Panc1 (cell line): Measurements from ENCODE around the gene SLC43A1. TPM values are rescaled to one million over a fixed set of nuclear protein-coding genes. Genes with fewer than 3 reads are reported as not detected.

ENCODE experiments used
- ATAC-seq: fragments of 200-7000 bp; cut with Tn5 transposase; 2 replicates; pipeline ENCODE4 v1.9.1; 2020; ENCODE audit warnings: mild to moderate bottlenecking, moderate library complexity
- BruUV-seq: library from RNA; stranded (reverse); fragments of 400-500 nt; replicated peaks from 2 replicates; lab custom pipeline; 2021; lab: Mats Ljungman, UMichigan
- CTCF ChIA-PET: fragments of 300-600 bp; sonication (Branson Sonifier 250); formaldehyde crosslinking; loops from one replicate; lab custom pipeline; 2022; ENCODE audit warnings: antibody characterized with exemption; lab: Charles Lee
- POLR2A ChIA-PET: fragments of 300-600 bp; sonication (Branson Sonifier 250); formaldehyde crosslinking; loops from one replicate; lab custom pipeline; 2022; ENCODE audit warnings: antibody characterized with exemption; lab: Charles Lee
- DNase-seq: peaks from one replicate; pipeline ENCODE4 v3.0.0-alpha.2; 2010; ENCODE audit warnings: low read depth, low spot score
- H3K27ac ChIP-seq: 2 replicates; pipeline ENCODE4 v1.5.1; 2011; ENCODE audit warnings: mild to moderate bottlenecking, low read length, inconsistent platforms
- H3K27me3 ChIP-seq: fragments of 200-500 bp; sonication (Bioruptor generic); 2 replicates; pipeline ENCODE4 v1.6.0; 2014; ENCODE audit warnings: low read length, inconsistent platforms; ENCODE audit not compliant: control insufficient read depth, insufficient read depth
- H3K36me3 ChIP-seq: fragments of 200-500 bp; sonication (Bioruptor generic); 2 replicates; pipeline ENCODE4 v1.5.1; 2014; ENCODE audit warnings: inconsistent platforms, mild to moderate bottlenecking, low read length, moderate library complexity; ENCODE audit not compliant: control insufficient read depth, insufficient read depth
- H3K4me1 ChIP-seq: 2 replicates; pipeline ENCODE4 v1.5.1; 2011; ENCODE audit warnings: inconsistent platforms, mild to moderate bottlenecking, low read length, moderate library complexity; ENCODE audit not compliant: control insufficient read depth, insufficient read depth
- H3K4me3 ChIP-seq, 2 experiments: 2 replicates each; pipeline ENCODE4 v1.5.1; 2011 to 2012; ENCODE audit warnings: low read depth in 2 of 2, low read length in 2 of 2, mild to moderate bottlenecking in 2 of 2, inconsistent platforms in 1 of 2, moderate library complexity in 1 of 2
- H3K9me3 ChIP-seq: fragments of 200-500 bp; sonication (Bioruptor generic); 2 replicates; pipeline ENCODE4 v1.5.1; 2014; ENCODE audit warnings: low read depth, mild to moderate bottlenecking, inconsistent platforms, low read length, moderate library complexity; ENCODE audit not compliant: control insufficient read depth, insufficient read depth
- POLR2AphosphoS5 ChIP-seq: IDR thresholded peaks from 2 replicates; pipeline ENCODE4 v1.6.1; 2012; ENCODE audit warnings: mild to moderate bottlenecking, low read depth, low read length, moderate library complexity
- SIN3A ChIP-seq: IDR thresholded peaks from 2 replicates; pipeline ENCODE4 v1.6.1; 2012; ENCODE audit warnings: low read depth, mild to moderate bottlenecking, low read length, moderate library complexity, borderline replicate concordance; ENCODE audit not compliant: insufficient read depth
- TCF7L2 ChIP-seq: IDR thresholded peaks from 2 replicates; pipeline ENCODE4 v1.6.1; 2011; ENCODE audit warnings: mild to moderate bottlenecking, low read depth, low read length, inconsistent platforms
- in situ Hi-C: cut with HindIII; loops from 2 replicates; pipeline ENCODE4 v1.10.0; 2016; ENCODE audit warnings: low sequenced_read_pairs, low pct_unique_long_range_greater_than_20kb
- intact Hi-C: fragments of 100-400 bp; cut with micrococcal nuclease; formaldehyde crosslinking; loops from one replicate; pipeline ENCODE4 v1.10.0; 2022; ENCODE audit not compliant: unreplicated experiment
- total RNA-seq: library from RNA; stranded (reverse); gene quantifications from one replicate; pipeline ENCODE4 v1.2.1, GENCODE V29; 2021; ENCODE audit not compliant: unreplicated experiment
- TF ChIP-seq, protein P1 (sequence below): fragments of 450-650 bp; IDR thresholded peaks from 2 replicates; pipeline ENCODE4 v1.5.1; 2017; ENCODE audit warnings: mild to moderate bottlenecking
- TF ChIP-seq, protein P2 (sequence below), 2 experiments: IDR thresholded peaks; 2 replicates each; pipeline ENCODE4 v1.6.1; 2011 to 2012; ENCODE audit warnings: low read depth in 2 of 2, control low read depth in 1 of 2, low read length in 1 of 2, mild to moderate bottlenecking in 1 of 2, moderate library complexity in 1 of 2; ENCODE audit not compliant: insufficient read depth in 1 of 2

SLC43A1 gene
- total RNA-seq, 1 experiment from 2014 or later: 2.0 TPM

DNA sequence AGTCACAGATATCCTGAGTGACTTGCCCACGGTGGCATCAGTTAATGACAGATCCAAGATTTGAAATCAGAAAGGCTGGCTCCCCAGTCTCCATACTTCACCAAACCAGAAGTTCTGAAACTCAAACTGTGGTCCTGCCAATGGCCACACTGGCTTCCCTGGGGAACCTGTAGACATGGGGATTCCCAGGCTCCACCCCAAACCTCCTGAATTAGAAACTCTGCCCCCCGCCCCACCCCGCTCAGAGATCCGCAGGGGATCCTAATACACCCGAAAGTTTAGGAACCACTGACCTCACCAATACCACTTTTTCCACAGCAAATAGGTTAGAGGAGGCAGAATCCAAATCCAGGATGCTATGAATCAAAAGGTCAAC lies 39.8 kb downstream of the SLC43A1 start:
- in situ Hi-C loops (no loop called here), intact Hi-C loops (no loop called here)
- no peaks in the 10 kb centered on the region for H3K9me3 ChIP-seq
- H3K36me3 ChIP-seq: no peaks in the 10 kb centered on the region
- no peaks in the 10 kb centered on the region; the same call in 1 of the 2 replicates for H3K4me1 ChIP-seq
- DNase-seq: no peak
- ChIA-PET POLR2A (no interaction called here), CTCF (interaction anchor here (0.7 to 1.0 kb wide), 2 partner anchors 10 to 16 kb away, joined by 5 to 7 read pairs; no protein-coding TSS in a partner anchor)
- no peak for ATAC-seq
- peaks cover 15% of the 10 kb centered on the region for H3K27me3 ChIP-seq
- no peak overlapping the region for H3K4me3 ChIP-seq
- BruUV-seq: no TSS peak
- H3K27ac ChIP-seq: no peak overlapping the region
- TF ChIP-seq POLR2AphosphoS5: no peak
- TF ChIP-seq, protein P1, sequence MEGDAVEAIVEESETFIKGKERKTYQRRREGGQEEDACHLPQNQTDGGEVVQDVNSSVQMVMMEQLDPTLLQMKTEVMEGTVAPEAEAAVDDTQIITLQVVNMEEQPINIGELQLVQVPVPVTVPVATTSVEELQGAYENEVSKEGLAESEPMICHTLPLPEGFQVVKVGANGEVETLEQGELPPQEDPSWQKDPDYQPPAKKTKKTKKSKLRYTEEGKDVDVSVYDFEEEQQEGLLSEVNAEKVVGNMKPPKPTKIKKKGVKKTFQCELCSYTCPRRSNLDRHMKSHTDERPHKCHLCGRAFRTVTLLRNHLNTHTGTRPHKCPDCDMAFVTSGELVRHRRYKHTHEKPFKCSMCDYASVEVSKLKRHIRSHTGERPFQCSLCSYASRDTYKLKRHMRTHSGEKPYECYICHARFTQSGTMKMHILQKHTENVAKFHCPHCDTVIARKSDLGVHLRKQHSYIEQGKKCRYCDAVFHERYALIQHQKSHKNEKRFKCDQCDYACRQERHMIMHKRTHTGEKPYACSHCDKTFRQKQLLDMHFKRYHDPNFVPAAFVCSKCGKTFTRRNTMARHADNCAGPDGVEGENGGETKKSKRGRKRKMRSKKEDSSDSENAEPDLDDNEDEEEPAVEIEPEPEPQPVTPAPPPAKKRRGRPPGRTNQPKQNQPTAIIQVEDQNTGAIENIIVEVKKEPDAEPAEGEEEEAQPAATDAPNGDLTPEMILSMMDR: no peak
- TF ChIP-seq TCF7L2: no peak
- no peak for TF ChIP-seq SIN3A

DNA sequence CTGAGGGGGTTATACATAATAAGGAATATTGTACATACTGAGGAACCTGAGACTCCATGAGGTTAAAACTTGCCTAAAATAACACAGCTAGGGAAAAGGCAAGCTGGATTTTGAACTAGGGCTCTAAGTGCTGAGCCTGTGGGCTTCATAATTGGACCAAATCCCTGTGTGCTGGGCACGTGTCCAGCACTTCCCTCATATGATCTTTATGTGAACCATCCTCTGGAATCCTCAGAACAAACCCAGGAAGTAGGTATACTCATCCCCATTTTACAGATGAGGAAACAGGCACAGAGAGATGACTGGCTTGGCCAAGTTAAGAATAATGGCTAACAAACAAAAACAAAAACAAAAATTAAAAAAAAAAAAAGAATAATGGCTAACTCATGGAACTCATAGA lies 40.3 kb downstream of the SLC43A1 start:
- H3K4me1 ChIP-seq: no peaks in the 10 kb centered on the region; the same call in 1 of the 2 replicates
- no peak overlapping the region for H3K27ac ChIP-seq
- TF ChIP-seq, protein P1: no peak
- TF ChIP-seq SIN3A (no peak), POLR2AphosphoS5 (no peak), TCF7L2 (no peak)
- TF ChIP-seq, protein P2, sequence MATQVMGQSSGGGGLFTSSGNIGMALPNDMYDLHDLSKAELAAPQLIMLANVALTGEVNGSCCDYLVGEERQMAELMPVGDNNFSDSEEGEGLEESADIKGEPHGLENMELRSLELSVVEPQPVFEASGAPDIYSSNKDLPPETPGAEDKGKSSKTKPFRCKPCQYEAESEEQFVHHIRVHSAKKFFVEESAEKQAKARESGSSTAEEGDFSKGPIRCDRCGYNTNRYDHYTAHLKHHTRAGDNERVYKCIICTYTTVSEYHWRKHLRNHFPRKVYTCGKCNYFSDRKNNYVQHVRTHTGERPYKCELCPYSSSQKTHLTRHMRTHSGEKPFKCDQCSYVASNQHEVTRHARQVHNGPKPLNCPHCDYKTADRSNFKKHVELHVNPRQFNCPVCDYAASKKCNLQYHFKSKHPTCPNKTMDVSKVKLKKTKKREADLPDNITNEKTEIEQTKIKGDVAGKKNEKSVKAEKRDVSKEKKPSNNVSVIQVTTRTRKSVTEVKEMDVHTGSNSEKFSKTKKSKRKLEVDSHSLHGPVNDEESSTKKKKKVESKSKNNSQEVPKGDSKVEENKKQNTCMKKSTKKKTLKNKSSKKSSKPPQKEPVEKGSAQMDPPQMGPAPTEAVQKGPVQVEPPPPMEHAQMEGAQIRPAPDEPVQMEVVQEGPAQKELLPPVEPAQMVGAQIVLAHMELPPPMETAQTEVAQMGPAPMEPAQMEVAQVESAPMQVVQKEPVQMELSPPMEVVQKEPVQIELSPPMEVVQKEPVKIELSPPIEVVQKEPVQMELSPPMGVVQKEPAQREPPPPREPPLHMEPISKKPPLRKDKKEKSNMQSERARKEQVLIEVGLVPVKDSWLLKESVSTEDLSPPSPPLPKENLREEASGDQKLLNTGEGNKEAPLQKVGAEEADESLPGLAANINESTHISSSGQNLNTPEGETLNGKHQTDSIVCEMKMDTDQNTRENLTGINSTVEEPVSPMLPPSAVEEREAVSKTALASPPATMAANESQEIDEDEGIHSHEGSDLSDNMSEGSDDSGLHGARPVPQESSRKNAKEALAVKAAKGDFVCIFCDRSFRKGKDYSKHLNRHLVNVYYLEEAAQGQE (IDR thresholded peaks at IDR 0.05; ENCODE audit: insufficient read depth in 1 of 2, low read depth in 2 of 2, low read length in 1 of 2): no peak
- ChIA-PET POLR2A (no interaction called here), CTCF (interaction anchor here (0.7 to 1.0 kb wide), 3 partner anchors 9 to 18 kb away, joined by 3 to 7 read pairs (median 5); no protein-coding TSS in a partner anchor)
- H3K4me3 ChIP-seq: no peak overlapping the region
- no peak for ATAC-seq
- in situ Hi-C loops: no loop called here
- H3K9me3 ChIP-seq: no peaks in the 10 kb centered on the region
- no TSS peak for BruUV-seq
- intact Hi-C loops: no loop called here
- no peaks in the 10 kb centered on the region for H3K36me3 ChIP-seq
- DNase-seq: no peak
- H3K27me3 ChIP-seq: peaks cover 15% of the 10 kb centered on the region
